HG02798 (cell line): Measurements from ENCODE around the gene ITPKB.

Experiments used
- ATAC-seq: cut with Tn5 transposase; IDR thresholded peaks from one replicate; pipeline ENCODE4 v1.9.1; 2021; ENCODE audit warnings: mild to moderate bottlenecking; ENCODE audit not compliant: unreplicated experiment, poor library complexity

ITPKB gene

DNA sequence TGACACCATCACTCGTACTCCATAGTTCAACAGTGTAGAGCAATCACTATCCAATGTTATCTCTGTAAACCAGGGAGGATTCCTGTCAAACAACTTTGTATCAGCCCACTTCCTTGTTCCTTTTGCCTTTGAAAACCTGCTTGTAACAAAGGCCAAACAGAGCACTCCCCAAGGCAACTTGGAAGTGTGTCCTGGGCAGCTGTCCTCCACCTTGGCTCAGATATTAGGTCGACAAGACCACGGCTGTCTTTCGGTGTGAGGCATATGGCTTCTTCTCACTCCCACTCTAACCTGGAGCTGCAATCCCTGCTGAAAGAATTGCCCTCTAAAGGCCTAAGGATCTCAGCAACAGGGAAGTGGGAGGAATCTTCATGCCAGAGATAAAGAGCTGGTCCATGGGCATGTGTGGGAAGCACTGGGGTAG is 66.7 kb downstream of the ITPKB start:
- ATAC-seq, result no peak

- no peak for ATAC-seq
Observed at GRCh38 chr1:226671277-226671676, 67.8 kb downstream of the ITPKB start.

GRCh38 chr1:226670073-226670472 is 69.0 kb downstream of the ITPKB start:
- ATAC-seq, result no peak

GRCh38 chr1:226668173-226668560 is 70.9 kb downstream of the ITPKB start:
- no peak for ATAC-seq

GRCh38 chr1:226666692-226667091 is 72.4 kb downstream of the ITPKB start:
- ATAC-seq, result no peak

- no peak for ATAC-seq
Observed at GRCh38 chr1:226666164-226666506, 72.9 kb downstream of the ITPKB start.

- no peak for ATAC-seq
Observed at GRCh38 chr1:226665505-226666163, 73.4 kb downstream of the ITPKB start.

GRCh38 chr1:226664413-226665101 is 74.5 kb downstream of the ITPKB start:
- no peak for ATAC-seq

- ATAC-seq, result no peak
Observed at GRCh38 chr1:226663327-226663704, 75.8 kb downstream of the ITPKB start.

DNA sequence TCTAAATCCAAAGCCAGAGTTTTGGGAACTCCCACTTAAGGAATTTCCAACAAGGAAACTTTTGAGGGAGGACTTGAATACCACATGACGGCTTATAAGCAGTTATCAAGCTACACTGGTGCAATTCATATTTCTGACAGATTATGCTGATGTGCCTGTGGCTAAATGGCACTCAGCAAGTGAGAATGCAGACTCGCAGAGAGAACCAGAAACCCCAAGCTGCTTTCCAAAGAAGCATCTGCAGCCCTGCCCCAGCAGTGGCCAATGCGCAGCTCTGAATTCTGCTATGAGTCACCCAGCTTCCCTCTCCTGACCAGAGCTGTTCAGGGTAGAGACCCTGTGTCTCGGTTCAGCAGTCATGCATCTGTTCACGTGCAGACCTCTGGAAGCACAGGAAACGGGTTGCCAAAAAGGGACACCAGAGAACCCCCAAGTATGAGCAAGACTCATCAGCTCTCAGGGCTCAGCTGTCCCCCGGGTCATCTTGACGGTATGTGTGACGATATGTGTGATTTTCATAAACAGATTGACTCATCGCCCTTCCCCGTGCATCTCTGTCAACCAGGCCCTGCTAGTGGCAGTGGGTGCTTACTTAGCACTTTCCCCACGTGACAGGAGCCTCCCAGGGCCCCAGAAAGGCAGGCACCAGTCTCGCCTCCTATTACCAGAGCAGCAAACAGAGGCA is 76.3 kb downstream of the ITPKB start:
- ATAC-seq, result peak; percentile 93

- no peak for ATAC-seq
Observed at GRCh38 chr1:226661965-226662364, 77.1 kb downstream of the ITPKB start.

- ATAC-seq, result no peak
Observed at GRCh38 chr1:226661271-226661670, 77.8 kb downstream of the ITPKB start.

GRCh38 chr1:226660410-226661182 is 78.5 kb downstream of the ITPKB start:
- no peak for ATAC-seq

GRCh38 chr1:226659641-226660040 is 79.4 kb downstream of the ITPKB start:
- ATAC-seq, result no peak

DNA sequence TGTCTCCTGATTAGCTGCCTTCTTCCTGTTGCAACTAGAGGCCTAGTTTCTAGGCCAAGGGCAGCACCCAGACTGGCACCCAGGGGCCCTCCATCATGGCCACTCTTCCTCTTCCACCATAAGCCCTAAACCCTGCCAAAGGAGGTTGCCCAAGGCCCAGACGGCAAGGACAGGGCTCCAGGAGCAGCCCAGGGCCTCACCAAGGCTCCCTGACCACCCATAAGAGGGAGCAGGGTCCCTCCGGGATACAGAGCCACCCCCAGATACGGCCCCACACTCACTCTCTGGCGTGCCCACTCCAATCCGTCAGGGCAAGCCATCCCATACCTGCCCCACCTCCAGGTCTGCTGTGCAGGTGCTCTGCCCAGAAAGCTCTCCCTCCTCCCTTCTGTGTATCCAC is 79.9 kb downstream of the ITPKB start:
- ATAC-seq, result no peak

DNA sequence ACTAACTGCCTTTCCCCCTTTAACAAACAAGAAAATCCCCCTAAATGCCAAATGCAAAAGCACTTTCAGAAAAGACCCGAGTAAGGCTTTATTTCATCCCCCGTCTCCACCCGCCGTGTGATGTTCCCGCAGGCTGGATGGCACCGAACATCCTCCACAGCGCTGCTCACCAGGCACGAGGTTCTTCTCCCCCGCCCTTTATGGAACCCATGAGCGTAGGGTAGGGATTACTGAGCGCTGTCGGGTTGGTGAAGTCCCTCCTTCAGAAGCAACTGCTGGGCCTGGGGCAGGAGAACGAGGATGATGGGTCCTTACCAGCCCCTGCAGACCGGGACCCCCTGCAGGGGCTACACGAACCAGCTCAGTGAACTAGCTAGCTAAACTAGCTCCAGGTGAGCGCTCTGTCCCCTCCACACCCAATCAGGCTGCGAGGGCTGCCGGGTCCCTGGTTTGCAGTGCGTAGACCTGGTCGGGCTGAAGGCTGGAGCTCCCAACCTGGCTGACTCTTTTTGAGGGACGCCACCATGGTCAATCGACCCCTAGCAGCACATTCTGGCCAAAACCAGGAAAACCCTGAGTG is 80.4 kb downstream of the ITPKB start:
- no peak for ATAC-seq

DNA sequence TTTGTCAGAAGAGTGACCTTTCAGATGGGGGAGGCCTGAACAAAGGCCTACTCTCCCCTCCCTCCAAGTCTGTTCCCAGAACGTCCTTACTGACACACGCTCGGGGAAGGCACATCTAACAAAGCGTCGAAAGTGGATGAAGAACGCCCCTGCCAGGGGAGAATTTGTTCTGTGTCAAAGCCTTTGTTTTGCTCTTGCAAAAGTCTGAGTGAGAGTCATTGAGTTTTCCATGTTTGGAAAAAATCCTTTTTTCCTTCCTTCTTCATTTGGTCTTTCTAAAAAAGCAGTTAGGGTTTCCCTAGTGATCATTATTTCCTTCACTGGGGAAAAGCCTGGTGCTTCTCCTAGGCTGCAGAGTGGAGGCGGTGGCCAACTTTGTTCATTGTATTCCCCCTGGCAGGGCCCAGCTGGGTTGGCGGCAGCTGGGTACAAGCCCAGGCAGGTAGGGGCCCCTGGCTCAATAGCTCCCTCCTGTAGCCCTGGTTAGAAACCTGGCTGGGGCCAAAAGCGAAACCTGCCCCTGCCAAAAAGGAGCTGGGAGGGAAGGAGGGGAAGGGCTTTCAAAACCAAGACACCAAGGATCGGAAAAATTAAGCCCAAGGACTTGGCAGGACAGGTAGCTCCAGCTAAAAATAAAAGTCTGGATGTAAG is 81.1 kb downstream of the ITPKB start:
- ATAC-seq, result no peak

GRCh38 chr1:226656601-226657277 is 82.3 kb downstream of the ITPKB start:
- no peak for ATAC-seq

GRCh38 chr1:226656201-226656600 is 82.9 kb downstream of the ITPKB start:
- ATAC-seq, result no peak
